Neural crest cell (in vitro differentiated cells): ENCODE results near the gene CEP131. TPM values are rescaled to one million over a fixed set of nuclear protein-coding genes. Genes with fewer than 3 reads are reported as not detected.

Source experiments
- DNase-seq: peaks from one replicate; pipeline ENCODE4 v3.0.0; 2021; ENCODE audit warnings: low read depth, mixed read lengths, low spot score
- H3K27ac Mint-ChIP-seq: one replicate; pipeline ENCODE4 v1.8.0; 2021; ENCODE audit warnings: mild to moderate bottlenecking, mixed read lengths; ENCODE audit not compliant: unreplicated experiment
- H3K27me3 Mint-ChIP-seq: 2 replicates; pipeline ENCODE4 v1.8.0; 2021; ENCODE audit warnings: low read depth, mild to moderate bottlenecking, mixed read lengths
- H3K36me3 Mint-ChIP-seq: 2 replicates; pipeline ENCODE4 v1.8.0; 2021; ENCODE audit warnings: low read depth, mild to moderate bottlenecking, mixed read lengths
- H3K4me1 Mint-ChIP-seq: 2 replicates; pipeline ENCODE4 v1.8.0; 2021; ENCODE audit warnings: mixed read lengths
- H3K4me3 Mint-ChIP-seq: one replicate; pipeline ENCODE4 v1.8.0; 2021; ENCODE audit warnings: mild to moderate bottlenecking, mixed read lengths
- H3K9me3 Mint-ChIP-seq: 2 replicates; pipeline ENCODE4 v1.8.0; 2021; ENCODE audit warnings: mixed read lengths
- total RNA-seq: library from RNA; stranded (reverse); gene quantifications from 2 replicates; pipeline ENCODE4 v1.2.1, GENCODE V29; 2021
- TF ChIP-seq, protein P1 (sequence below): fragments of 200-600 bp; sonication (generic); conservative IDR thresholded peaks from 2 replicates; pipeline ENCODE4 v1.5.0; 2021; ENCODE audit warnings: antibody characterized with exemption, mild to moderate bottlenecking

Gene CEP131
- total RNA-seq, 1 donor from 2014 or later, result 42.5 TPM

GRCh38 chr17:81191116-81191515 lies 31.6 kb downstream of the CEP131 start:
- TF ChIP-seq, protein P1, sequence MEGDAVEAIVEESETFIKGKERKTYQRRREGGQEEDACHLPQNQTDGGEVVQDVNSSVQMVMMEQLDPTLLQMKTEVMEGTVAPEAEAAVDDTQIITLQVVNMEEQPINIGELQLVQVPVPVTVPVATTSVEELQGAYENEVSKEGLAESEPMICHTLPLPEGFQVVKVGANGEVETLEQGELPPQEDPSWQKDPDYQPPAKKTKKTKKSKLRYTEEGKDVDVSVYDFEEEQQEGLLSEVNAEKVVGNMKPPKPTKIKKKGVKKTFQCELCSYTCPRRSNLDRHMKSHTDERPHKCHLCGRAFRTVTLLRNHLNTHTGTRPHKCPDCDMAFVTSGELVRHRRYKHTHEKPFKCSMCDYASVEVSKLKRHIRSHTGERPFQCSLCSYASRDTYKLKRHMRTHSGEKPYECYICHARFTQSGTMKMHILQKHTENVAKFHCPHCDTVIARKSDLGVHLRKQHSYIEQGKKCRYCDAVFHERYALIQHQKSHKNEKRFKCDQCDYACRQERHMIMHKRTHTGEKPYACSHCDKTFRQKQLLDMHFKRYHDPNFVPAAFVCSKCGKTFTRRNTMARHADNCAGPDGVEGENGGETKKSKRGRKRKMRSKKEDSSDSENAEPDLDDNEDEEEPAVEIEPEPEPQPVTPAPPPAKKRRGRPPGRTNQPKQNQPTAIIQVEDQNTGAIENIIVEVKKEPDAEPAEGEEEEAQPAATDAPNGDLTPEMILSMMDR, result no peak
- no peak for DNase-seq
- no peaks in the 10 kb centered on the region for H3K4me1 Mint-ChIP-seq
- H3K9me3 Mint-ChIP-seq, result no peaks in the 10 kb centered on the region
- H3K27me3 Mint-ChIP-seq, result no peaks in the 10 kb centered on the region
- no peaks in the 10 kb centered on the region for H3K36me3 Mint-ChIP-seq
- H3K4me3 Mint-ChIP-seq, result no peak overlapping the region
- no peak overlapping the region for H3K27ac Mint-ChIP-seq

DNA sequence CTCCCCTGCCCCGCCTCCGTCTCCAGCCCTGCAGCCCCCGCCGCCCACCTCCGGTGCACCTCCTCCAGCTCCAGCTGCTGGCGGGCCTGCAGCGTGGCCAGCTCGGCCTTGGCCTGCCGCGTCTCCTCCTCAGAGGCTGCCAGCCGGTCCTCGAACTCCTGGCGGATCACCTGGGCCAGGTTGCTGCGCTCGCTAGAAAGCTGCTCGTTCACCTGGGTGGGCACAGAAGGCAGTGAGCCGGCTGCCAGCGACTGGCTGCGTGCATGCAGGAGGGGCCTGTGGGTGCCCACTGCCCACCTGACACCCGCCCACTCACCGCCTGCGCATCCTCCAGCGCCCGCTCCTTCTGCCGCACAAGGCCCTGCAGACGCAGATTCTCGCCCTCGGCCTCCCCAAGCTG lies 32.2 kb downstream of the CEP131 start:
- DNase-seq, result no peak
- no peaks in the 10 kb centered on the region for H3K9me3 Mint-ChIP-seq
- H3K4me3 Mint-ChIP-seq, result no peak overlapping the region
- no peaks in the 10 kb centered on the region for H3K27me3 Mint-ChIP-seq
- H3K4me1 Mint-ChIP-seq, result no peaks in the 10 kb centered on the region
- H3K36me3 Mint-ChIP-seq, result no peaks in the 10 kb centered on the region
- H3K27ac Mint-ChIP-seq, result no peak overlapping the region
- TF ChIP-seq, protein P1, result no peak

GRCh38 chr17:81189670-81190530 lies 32.9 kb downstream of the CEP131 start:
- H3K9me3 Mint-ChIP-seq, result no peaks in the 10 kb centered on the region
- no peak overlapping the region for H3K27ac Mint-ChIP-seq
- no peaks in the 10 kb centered on the region for H3K27me3 Mint-ChIP-seq
- DNase-seq, result no peak
- H3K4me3 Mint-ChIP-seq, result no peak overlapping the region
- H3K4me1 Mint-ChIP-seq, result no peaks in the 10 kb centered on the region
- H3K36me3 Mint-ChIP-seq, result no peaks in the 10 kb centered on the region
- TF ChIP-seq, protein P1, result no peak

GRCh38 chr17:81189016-81189415 lies 33.7 kb downstream of the CEP131 start:
- Mint-ChIP-seq H3K4me3 (no peak overlapping the region), H3K27me3 (peaks cover 4% of the 10 kb centered on the region), H3K36me3 (no peaks in the 10 kb centered on the region), H3K9me3 (no peaks in the 10 kb centered on the region), H3K27ac (no peak overlapping the region), H3K4me1 (peaks cover 6% of the 10 kb centered on the region)
- TF ChIP-seq, protein P1, result no peak
- DNase-seq, result no peak

- DNase-seq, result no peak
- peaks cover 4% of the 10 kb centered on the region for H3K27me3 Mint-ChIP-seq
- H3K4me3 Mint-ChIP-seq, result no peak overlapping the region
- no peaks in the 10 kb centered on the region for H3K9me3 Mint-ChIP-seq
- TF ChIP-seq, protein P1, result no peak
- no peaks in the 10 kb centered on the region for H3K36me3 Mint-ChIP-seq
- H3K4me1 Mint-ChIP-seq, result peaks cover 6% of the 10 kb centered on the region
- H3K27ac Mint-ChIP-seq, result no peak overlapping the region
These were observed 34.3 kb downstream of the CEP131 start for GRCh38 chr17:81188491-81188840.
